Stimulated activated CD8-positive, alpha-beta memory T cell treated with anti-CD3 and anti-CD28 coated beads, Interleukin-2, amount 100 ng/mL, for 1 hour (primary cell): ENCODE data around the gene PRDM16.

Source experiments
- DNase-seq, 2 donors: peaks; one replicate each; pipeline ENCODE4 v3.0.0-alpha.2; 2020; ENCODE audit warnings: low read depth in 2 of 2

PRDM16 gene

GRCh38 chr1:3410142-3410925 lies 341.3 kb downstream of the PRDM16 start:
- DNase-seq: no peak

DNA sequence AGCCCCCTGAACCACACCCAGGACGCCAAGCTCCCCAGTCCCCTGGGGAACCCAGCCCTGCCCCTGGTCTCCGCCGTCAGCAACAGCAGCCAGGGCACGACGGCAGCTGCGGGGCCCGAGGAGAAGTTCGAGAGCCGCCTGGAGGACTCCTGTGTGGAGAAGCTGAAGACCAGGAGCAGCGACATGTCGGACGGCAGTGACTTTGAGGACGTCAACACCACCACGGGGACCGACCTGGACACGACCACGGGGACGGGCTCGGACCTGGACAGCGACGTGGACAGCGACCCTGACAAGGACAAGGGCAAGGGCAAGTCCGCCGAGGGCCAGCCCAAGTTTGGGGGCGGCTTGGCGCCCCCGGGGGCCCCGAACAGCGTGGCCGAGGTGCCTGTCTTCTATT lies 342.8 kb downstream of the PRDM16 start:
- DNase-seq: no peak

GRCh38 chr1:3412376-3412775 lies 343.4 kb downstream of the PRDM16 start:
- DNase-seq: no peak

DNA sequence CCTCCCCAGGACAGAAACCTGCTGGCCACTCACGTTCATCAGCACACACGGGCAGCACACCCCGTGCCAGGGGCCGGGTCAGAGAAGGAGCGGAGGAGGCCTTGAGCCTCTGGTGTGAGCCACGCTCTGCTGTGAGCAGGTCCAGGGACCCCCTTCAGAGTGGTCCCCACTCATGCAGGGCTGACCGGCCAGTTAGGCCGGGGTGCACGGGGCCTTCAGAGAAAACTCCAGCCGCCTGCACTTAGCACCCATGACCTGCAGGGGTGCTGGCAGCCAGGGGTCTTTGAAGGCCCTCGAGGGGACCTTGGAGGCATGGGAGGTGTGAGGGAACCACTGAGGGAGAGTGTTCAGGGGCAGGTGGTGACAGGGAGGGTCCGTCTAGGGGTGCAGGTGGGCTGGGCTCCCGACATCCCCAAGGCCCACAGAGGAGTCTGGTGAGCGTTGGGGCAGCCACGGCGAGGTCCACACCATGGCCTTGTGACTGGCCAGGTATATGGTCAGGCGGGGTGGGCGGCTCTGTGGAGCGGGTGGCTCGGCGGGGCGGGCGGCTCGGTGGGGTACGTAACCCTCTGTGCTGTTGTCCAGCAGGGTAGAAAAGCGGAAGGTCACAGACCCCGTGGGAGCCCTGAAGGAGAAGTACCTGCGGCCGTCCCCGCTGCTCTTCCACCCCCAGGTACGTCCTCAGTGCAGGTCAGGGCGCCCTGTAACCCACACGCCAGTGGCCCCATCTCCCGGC lies 345.1 kb downstream of the PRDM16 start:
- DNase-seq: no peak

- DNase-seq: no peak
Observed at GRCh38 chr1:3415260-3416090, 346.5 kb downstream of the PRDM16 start.

DNA sequence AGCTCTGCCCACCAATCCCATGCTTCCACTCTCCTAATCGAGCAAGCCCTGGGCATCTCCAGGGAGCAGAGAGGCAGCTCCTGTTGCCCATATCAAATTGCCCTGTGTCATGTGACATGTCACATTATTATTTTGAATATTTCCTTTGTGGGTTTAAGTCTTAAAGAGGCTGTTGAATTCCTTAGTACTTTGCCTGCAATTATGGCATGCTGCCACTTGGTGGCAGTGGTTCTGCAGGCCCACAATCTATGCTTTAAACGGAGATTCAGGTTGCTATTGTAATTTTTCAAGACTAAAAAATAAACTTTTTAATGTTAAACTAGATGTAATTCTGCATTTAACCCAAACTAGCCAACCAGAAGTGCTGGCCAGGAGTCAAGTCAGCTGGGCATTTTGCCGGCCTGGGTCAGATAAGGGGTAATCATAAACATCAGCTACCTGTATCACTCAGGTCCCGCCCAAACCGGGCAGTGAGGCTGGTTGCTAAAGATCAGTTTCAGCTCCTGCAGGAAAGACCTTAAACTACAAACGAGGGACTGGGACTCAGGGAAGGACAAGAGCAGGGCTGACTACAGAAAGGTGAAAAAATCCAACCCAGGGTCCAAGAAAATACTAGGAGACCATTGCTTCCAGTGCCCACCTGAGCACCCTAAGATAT lies 348.2 kb downstream of the PRDM16 start:
- no peak for DNase-seq

- no peak for DNase-seq
Observed at GRCh38 chr1:3417934-3418333, 348.9 kb downstream of the PRDM16 start.

DNA sequence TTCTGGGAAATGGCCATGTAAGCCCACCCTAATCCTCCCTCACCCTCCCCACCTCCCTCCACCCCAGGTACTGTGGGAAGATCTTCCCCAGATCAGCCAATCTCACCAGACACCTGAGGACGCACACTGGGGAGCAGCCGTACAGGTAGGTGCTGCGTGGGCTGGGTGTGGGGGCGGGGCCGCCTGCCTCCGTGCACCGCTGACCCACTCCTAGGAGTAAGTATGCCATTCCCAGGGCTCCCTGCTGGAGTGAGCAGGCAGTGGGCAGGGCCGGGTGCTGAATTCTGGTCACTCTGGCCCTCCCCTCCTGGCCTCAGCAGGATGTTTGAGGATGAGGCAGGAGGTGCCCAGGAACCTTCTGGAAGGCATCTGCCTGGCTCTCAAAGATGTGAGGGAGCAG lies 349.6 kb downstream of the PRDM16 start:
- DNase-seq: no peak

- DNase-seq: no peak
Observed at GRCh38 chr1:3419415-3420204, 350.6 kb downstream of the PRDM16 start.

- DNase-seq: no peak
Observed at GRCh38 chr1:3420218-3420951, 351.4 kb downstream of the PRDM16 start.

GRCh38 chr1:3422638-3423037 lies 353.6 kb downstream of the PRDM16 start:
- DNase-seq: no peak

DNA sequence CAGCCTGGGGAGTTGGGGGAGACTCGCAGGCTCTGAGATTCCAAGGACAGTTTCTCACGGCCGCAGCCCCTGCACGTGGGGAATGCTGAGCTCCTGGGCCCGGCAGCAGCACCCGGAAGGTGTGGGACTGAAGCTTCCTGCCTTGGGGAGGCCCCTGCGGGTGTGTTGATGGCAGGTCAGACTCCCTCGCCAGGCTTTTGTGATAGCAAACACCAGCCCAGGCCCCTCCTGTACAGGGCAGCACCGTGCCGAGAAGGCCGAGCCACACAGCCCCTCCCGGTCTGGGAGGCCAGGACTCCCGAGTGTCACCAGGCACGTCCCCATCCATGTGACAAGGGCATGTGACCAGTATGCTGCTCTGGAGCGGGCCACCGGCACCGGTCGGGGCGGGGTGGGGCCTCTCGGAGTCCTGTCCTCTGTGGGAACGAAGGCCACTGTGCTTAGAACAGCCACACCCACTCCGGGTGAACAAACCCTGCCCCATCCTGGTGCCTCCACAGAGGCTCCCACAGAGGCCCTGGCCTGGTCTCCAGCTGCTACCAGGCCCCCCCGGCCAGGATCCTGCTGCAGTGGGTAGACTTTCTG lies 354.3 kb downstream of the PRDM16 start:
- DNase-seq: no peak

GRCh38 chr1:3423896-3424611 lies 355.1 kb downstream of the PRDM16 start:
- DNase-seq: no peak

DNA sequence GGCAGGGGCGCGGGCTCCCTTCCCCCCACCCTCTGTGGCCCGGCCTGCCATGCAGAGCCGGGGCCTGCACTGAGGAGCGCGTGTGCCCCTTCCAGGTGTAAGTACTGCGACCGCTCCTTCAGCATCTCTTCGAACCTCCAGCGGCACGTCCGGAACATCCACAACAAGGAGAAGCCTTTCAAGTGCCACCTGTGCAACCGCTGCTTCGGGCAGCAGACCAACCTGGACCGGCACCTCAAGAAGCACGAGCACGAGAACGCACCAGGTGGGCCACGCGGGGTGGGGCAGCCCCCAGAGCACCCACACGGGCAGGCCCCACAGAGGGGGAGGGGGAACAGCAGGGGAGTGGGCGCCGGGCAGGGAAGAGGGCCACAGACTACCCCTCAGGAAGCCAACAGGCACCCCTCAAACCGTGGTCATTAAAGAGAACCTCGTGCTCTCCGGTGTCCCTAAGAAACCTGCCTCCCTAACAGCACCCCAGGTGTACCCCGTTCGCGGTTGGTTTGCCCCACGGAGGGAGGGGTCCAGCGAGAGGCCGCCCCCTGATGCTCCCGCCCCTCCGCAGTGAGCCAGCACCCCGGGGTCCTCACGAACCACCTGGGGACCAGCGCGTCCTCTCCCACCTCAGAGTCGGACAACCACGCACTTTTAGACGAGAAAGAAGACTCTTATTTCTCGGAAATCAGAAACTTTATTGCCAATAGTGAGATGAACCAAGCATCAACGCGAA lies 356.6 kb downstream of the PRDM16 start:
- no peak for DNase-seq

- DNase-seq: no peak
Observed at GRCh38 chr1:3426956-3427535, 358.0 kb downstream of the PRDM16 start.

GRCh38 chr1:3427711-3428704 lies 359.0 kb downstream of the PRDM16 start:
- DNase-seq: no peak

DNA sequence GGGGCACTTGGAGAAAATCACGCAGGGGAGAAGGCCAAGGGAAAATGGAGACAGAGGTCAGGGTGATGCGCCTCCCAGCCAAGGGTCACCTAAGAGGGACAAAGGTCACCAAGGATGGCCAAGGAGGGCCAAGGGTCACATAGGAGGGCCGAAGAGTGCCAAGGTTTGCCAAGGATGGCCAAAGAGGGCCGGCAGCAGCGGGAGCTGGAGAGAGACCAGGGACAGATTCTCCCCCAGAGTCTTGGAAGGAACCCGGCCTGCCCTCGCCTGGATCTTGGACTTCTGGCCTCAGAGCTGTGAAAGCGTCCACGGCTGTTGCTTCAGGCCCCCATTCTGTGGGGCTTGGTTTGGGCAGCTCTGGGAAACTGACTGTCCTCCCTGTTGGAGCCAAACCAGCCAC lies 359.9 kb downstream of the PRDM16 start:
- no peak for DNase-seq
